Neuronal stem cell (in vitro differentiated cells): ENCODE measurements around the gene PIK3R5.

ENCODE experiments used
- DNase-seq: peaks from one replicate; pipeline ENCODE4 v3.0.0-alpha.2; 2013; ENCODE audit warnings: low spot score
- H2AFZ ChIP-seq: one replicate; pipeline ENCODE4 v1.6.1; 2013; ENCODE audit warnings: mild to moderate bottlenecking, low read length, inconsistent platforms
- H2AK5ac ChIP-seq: 2 replicates; pipeline ENCODE4 v1.6.1; 2013; ENCODE audit warnings: low read depth, mild to moderate bottlenecking, inconsistent platforms, low read length, moderate library complexity, mixed read lengths
- H2BK120ac ChIP-seq: 2 replicates; pipeline ENCODE4 v1.6.1; 2013; ENCODE audit warnings: low read depth, mild to moderate bottlenecking, inconsistent platforms, low read length, moderate library complexity, mixed read lengths
- H2BK12ac ChIP-seq: one replicate; pipeline ENCODE4 v1.6.1; 2013; ENCODE audit warnings: low read length, inconsistent platforms
- H2BK15ac ChIP-seq: 2 replicates; pipeline ENCODE4 v1.6.1; 2013; ENCODE audit warnings: mild to moderate bottlenecking, low read length, inconsistent platforms, mixed read lengths
- H2BK5ac ChIP-seq: one replicate; pipeline ENCODE4 v1.6.1; 2013; ENCODE audit warnings: inconsistent platforms, mild to moderate bottlenecking, low read length, moderate library complexity
- H3K14ac ChIP-seq: one replicate; pipeline ENCODE4 v1.6.1; 2013; ENCODE audit warnings: low read length, inconsistent platforms
- H3K18ac ChIP-seq: 2 replicates; pipeline ENCODE4 v1.6.1; 2013; ENCODE audit warnings: low read length, inconsistent platforms
- H3K23ac ChIP-seq: 2 replicates; pipeline ENCODE4 v1.6.1; 2013; ENCODE audit warnings: low read depth, mild to moderate bottlenecking, mixed read lengths, low read length, inconsistent platforms; ENCODE audit not compliant: poor library complexity
- H3K27ac ChIP-seq: replicated peaks from 3 replicates; pipeline ENCODE4 v1.5.1; 2013; ENCODE audit warnings: low read length, inconsistent platforms
- H3K27me3 ChIP-seq, 3 experiments: 2 replicates each; pipeline ENCODE4 v1.6.1; 2013; ENCODE audit warnings: low read length in 3 of 3, mild to moderate bottlenecking in 2 of 3, inconsistent platforms in 1 of 3, low read depth in 1 of 3, mixed read lengths in 1 of 3, moderate library complexity in 1 of 3; ENCODE audit not compliant: control insufficient read depth in 3 of 3, insufficient read depth in 3 of 3
- H3K36me3 ChIP-seq, 2 donors: replicated peaks in 1 of 2; 2 replicates each; pipeline ENCODE4 v1.6.1; 2013; ENCODE audit warnings: low read length in 2 of 2; ENCODE audit not compliant: control insufficient read depth in 2 of 2, insufficient read depth in 2 of 2
- H3K4ac ChIP-seq: 2 replicates; pipeline ENCODE4 v1.6.1; 2013; ENCODE audit warnings: inconsistent platforms, mild to moderate bottlenecking, low read length, moderate library complexity
- H3K4me1 ChIP-seq, 2 donors: 1 replicate in 1 of 2; 2 replicates in 1 of 2; pipeline ENCODE4 v1.6.1; 2013; ENCODE audit warnings: low read length in 2 of 2, low read depth in 1 of 2; ENCODE audit not compliant: control insufficient read depth in 2 of 2, insufficient read depth in 1 of 2
- H3K4me2 ChIP-seq: one replicate; pipeline ENCODE4 v1.6.1; 2013; ENCODE audit warnings: mild to moderate bottlenecking, low read length, inconsistent platforms; ENCODE audit not compliant: insufficient read depth, poor library complexity, severe bottlenecking
- H3K4me3 ChIP-seq, 2 donors: 2 replicates each; pipeline ENCODE4 v1.5.1; 2013; ENCODE audit warnings: low read length in 2 of 2, mild to moderate bottlenecking in 2 of 2, inconsistent platforms in 1 of 2, moderate library complexity in 1 of 2
- H3K79me1 ChIP-seq: one replicate; pipeline ENCODE4 v1.6.1; 2013; ENCODE audit warnings: low read depth, mild to moderate bottlenecking, inconsistent platforms, low read length, moderate library complexity
- H3K9ac ChIP-seq: one replicate; pipeline ENCODE4 v1.6.1; 2013; ENCODE audit warnings: mild to moderate bottlenecking, low read depth, low read length, inconsistent platforms; ENCODE audit not compliant: poor library complexity
- H3K9me3 ChIP-seq, 2 donors: replicated peaks in 1 of 2; 2 replicates each; pipeline versions ENCODE3 to v1.6.1; 2013; ENCODE audit warnings: low read length in 2 of 2, mild to moderate bottlenecking in 2 of 2, inconsistent platforms in 1 of 2, low read depth in 1 of 2, mixed read lengths in 1 of 2, moderate library complexity in 1 of 2; ENCODE audit not compliant: control insufficient read depth in 2 of 2, insufficient read depth in 1 of 2
- H4K8ac ChIP-seq: one replicate; pipeline ENCODE4 v1.6.1; 2013; ENCODE audit warnings: low read depth, mild to moderate bottlenecking, inconsistent platforms, low read length, moderate library complexity
- H4K91ac ChIP-seq: one replicate; pipeline ENCODE4 v1.6.1; 2013; ENCODE audit warnings: low read length, low read depth, mild to moderate bottlenecking, inconsistent platforms; ENCODE audit not compliant: poor library complexity
- WGBS, 2 donors: extraction: QIAGEN DNeasy Blood & Tissue Kit; methylation state at CpG; one replicate each; pipeline ENCODE4 v1.1.7; 2013; ENCODE audit warnings: missing lambda C conversion rate in 2 of 2, mixed read lengths in 1 of 2; ENCODE audit not compliant: insufficient read length in 2 of 2, insufficient replicate concordance in 1 of 2; ENCODE audit errors: extremely low coverage in 2 of 2; 5-methylcytosine and 5-hydroxymethylcytosine counted together

Gene PIK3R5

GRCh38 chr17:8830141-8830540, 135.4 kb downstream of the PIK3R5 start:
- no peak overlapping the region for H3K23ac ChIP-seq

GRCh38 chr17:8829036-8829941, 136.2 kb downstream of the PIK3R5 start:
- DNase-seq, result no peak
- no peaks in the 10 kb centered on the region for H3K36me3 ChIP-seq
- H3K27me3 ChIP-seq, result no peaks in the 10 kb centered on the region
- H2BK15ac ChIP-seq, result no peak overlapping the region
- H3K4me3 ChIP-seq, result peak overlapping the region in 1 of 2 donors; percentile 52
- no peak overlapping the region for H2AK5ac ChIP-seq
- H3K9ac ChIP-seq, result peak overlapping the region; percentile 56
- peak overlapping the region; percentile 32 for H3K23ac ChIP-seq
- H3K14ac ChIP-seq, result peak overlapping the region; percentile 95
- H4K91ac ChIP-seq, result no peak overlapping the region
- peak overlapping the region; percentile 50 for H3K18ac ChIP-seq
- peaks cover 0 to 2% of the 10 kb centered on the region in 2 donors for H3K4me1 ChIP-seq
- H3K4me2 ChIP-seq, result no peak overlapping the region
- no peak overlapping the region for H3K4ac ChIP-seq
- no peak overlapping the region for H2BK5ac ChIP-seq
- H2BK120ac ChIP-seq, result no peak overlapping the region
- H2BK12ac ChIP-seq, result no peak overlapping the region
- H3K79me1 ChIP-seq, result no peaks in the 10 kb centered on the region
- no peak overlapping the region for H4K8ac ChIP-seq
- no peak overlapping the region for H3K27ac ChIP-seq
- no peak overlapping the region for H2AFZ ChIP-seq
- peaks cover 2 to 3% of the 10 kb centered on the region in 2 donors for H3K9me3 ChIP-seq
- no CpG with 5 or more reads among the region's 16 CpGs for WGBS, 2 donors

More at GRCh38 chr17:8830141-8830540, 135.4 kb downstream of the PIK3R5 start:
- Histone ChIP-seq H2BK12ac (no peak overlapping the region), H2AK5ac (no peak overlapping the region), H2BK5ac (no peak overlapping the region), H4K91ac (peak overlapping the region; percentile 40), H3K4ac (no peak overlapping the region), H3K79me1 (no peaks in the 10 kb centered on the region), H2BK15ac (no peak overlapping the region), H4K8ac (no peak overlapping the region), H3K14ac (no peak overlapping the region), H2AFZ (no peak overlapping the region), H3K4me1 (peaks cover 0 to 2% of the 10 kb centered on the region in 2 donors), H3K4me3 (no peak overlapping the region), H3K36me3 (no peaks in the 10 kb centered on the region), H3K9me3 (no peaks in the 10 kb centered on the region), H3K9ac (no peak overlapping the region), H2BK120ac (no peak overlapping the region), H3K18ac (no peak overlapping the region), H3K4me2 (no peak overlapping the region), H3K27me3 (no peaks in the 10 kb centered on the region), H3K27ac (no peak overlapping the region)
- no CpG with 5 or more reads among the region's 10 CpGs for WGBS, 2 donors
- DNase-seq, result no peak
